ENCODE results near the gene CHAT. TPM values are rescaled to one million over a fixed set of nuclear protein-coding genes. Genes with fewer than 3 reads are reported as not detected.
"Not testable (repeated sequence)": the region's sequence is repeated elsewhere in the genome, so short reads cannot be mapped to it uniquely, and the experiment has no call there.

CHAT gene
- total and polyA plus RNA-seq, 8 donors: 0.28 TPM; not detected in 7

GRCh38 chr10:49667991-49668390, 54.2 kb downstream of the CHAT start:
- FAIRE-seq (no peak), ATAC-seq (no peak), DNase-seq (no peak)
- Histone ChIP-seq H3K4me3 (no peak overlapping the region), H3K27me3 (no peaks in the 10 kb centered on the region), H3K36me3 (no peaks in the 10 kb centered on the region), H3K27ac (no peak overlapping the region), H3K4me1 (no peaks in the 10 kb centered on the region), H3K9me3 (no peaks in the 10 kb centered on the region)
- TF ChIP-seq CTCF (IDR thresholded peaks at IDR 0.05): no peak
- intact Hi-C loops (cut with DNase I): no loop called here
- 42 to 47% methylated on average over 2 of the region's 2 CpGs for WGBS, 2 donors

DNA sequence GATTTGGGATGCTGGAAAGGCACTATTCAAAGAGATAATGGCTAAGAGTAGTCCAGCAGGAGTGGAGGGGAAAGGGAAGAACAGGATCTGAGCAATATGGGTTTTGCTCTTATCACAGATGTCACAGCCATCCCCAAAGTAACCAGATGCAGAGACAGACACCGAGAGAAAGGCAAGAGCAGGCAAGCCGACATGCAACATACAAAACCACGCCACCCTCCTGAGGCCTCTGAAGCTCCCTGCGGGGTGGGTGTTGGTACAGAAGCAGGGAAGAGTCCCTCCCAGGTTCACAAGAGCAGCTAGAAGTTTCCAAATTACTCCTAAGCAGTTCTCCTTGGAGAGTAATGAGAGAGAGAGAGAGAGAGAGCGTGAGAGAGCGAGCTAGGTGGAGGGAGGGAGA, 54.8 kb downstream of the CHAT start:
- ATAC-seq: no peak
- WGBS, 2 donors: 48% methylated on average over 6 of the region's 6 CpGs
- intact Hi-C loops (cut with DNase I): no loop called here
- no peak for DNase-seq
- H3K4me1 ChIP-seq: no peaks in the 10 kb centered on the region
- no peak for FAIRE-seq
- H3K9me3 ChIP-seq: no peaks in the 10 kb centered on the region
- TF ChIP-seq CTCF (IDR thresholded peaks at IDR 0.05): no peak
- H3K36me3 ChIP-seq: no peaks in the 10 kb centered on the region
- H3K27ac ChIP-seq: no peak overlapping the region
- no peak overlapping the region for H3K4me3 ChIP-seq
- H3K27me3 ChIP-seq: no peaks in the 10 kb centered on the region

DNA sequence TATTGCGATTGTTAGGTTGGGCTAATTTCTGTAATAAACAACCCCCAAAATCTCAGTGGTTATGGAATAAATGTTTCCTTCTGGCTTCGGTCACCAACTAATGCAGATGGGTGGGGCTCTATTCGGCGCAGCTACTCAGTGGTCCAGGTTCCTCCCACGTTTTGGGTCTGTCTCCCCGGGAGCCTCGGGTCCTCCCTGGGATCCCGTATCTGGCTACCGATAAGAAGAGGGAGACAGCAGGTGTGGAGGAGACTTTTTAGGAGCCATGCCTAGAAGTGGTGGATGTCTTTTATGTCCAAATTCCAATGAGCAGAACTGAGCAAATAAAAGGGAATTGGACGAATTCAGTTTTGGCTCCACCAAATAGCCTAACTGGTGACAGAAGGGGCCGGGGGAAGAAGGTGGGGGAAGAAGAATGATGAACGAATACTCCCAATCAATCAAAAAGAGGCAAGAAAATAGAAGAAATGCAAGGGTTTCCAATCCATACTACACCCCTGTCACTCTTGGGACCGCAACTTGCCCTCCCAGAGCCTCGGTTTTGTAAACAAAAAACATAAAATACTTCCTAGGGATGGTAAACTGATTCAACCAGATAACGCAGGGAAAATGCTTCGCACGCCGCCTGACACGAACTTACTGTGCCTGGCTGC, 65.1 kb downstream of the CHAT start:
- FAIRE-seq: no peak
- H3K4me3 ChIP-seq: peak overlapping the region in 1 of 4 donors; percentile 27

GRCh38 chr10:49679480-49679893, 65.7 kb downstream of the CHAT start, which contains the start of gene C10orf53:
TSS of gene C10orf53 (plus strand) at chr10:49679651. CDS start at chr10:49679698, 47 bp downstream.
- ATAC-seq (peak; percentile 83 to 98 (median 96)), FAIRE-seq (no peak), DNase-seq (peak in 5 of 6 donors; percentile 29 to 68 (median 43))
- no peaks in the 10 kb centered on the region for H3K4me1 ChIP-seq
- no peaks in the 10 kb centered on the region for H3K36me3 ChIP-seq
- H3K27me3 ChIP-seq: no peaks in the 10 kb centered on the region
- TF ChIP-seq CTCF (IDR thresholded peaks at IDR 0.05): no peak
- peak within 1 kb of the TSS in 1 of 4 donors; percentile 27 for H3K4me3 ChIP-seq
- WGBS, 2 donors: 6 to 9% methylated on average over 35 to 36 of the region's 36 CpGs
- no peak within 1 kb of the TSS for H3K27ac ChIP-seq
- intact Hi-C loops (cut with DNase I): no loop called here
- H3K9me3 ChIP-seq: no peaks in the 10 kb centered on the region

More for the DNA sequence above, 65.1 kb downstream of the CHAT start:
- WGBS, 2 donors: 12% methylated on average over 19 of the region's 19 CpGs
- DNase-seq (no peak), ATAC-seq (peak in 1 of 4 donors; percentile 18)
- no peaks in the 10 kb centered on the region for H3K4me1 ChIP-seq
- no peak for TF ChIP-seq CTCF (IDR thresholded peaks at IDR 0.05)
- intact Hi-C loops (cut with DNase I): no loop called here
- no peaks in the 10 kb centered on the region for H3K9me3 ChIP-seq
- no peaks in the 10 kb centered on the region for H3K36me3 ChIP-seq
- H3K27me3 ChIP-seq: no peaks in the 10 kb centered on the region
- no peak overlapping the region for H3K27ac ChIP-seq

GRCh38 chr10:49682449-49682848, 68.6 kb downstream of the CHAT start:
- H3K4me1 ChIP-seq; H3K9me3 ChIP-seq; H3K36me3 ChIP-seq; H3K27ac ChIP-seq; intact Hi-C loops (cut with DNase I); ATAC-seq; H3K4me3 ChIP-seq; FAIRE-seq; DNase-seq; H3K27me3 ChIP-seq: not testable (repeated sequence)
- 48 to 63% methylated on average over 5 of the region's 5 CpGs for WGBS, 2 donors

Measured in pancreas (tissue), 10 donors.